ENCODE data around the gene BPGM. TPM values are rescaled to one million over a fixed set of nuclear protein-coding genes. Genes with fewer than 3 reads are reported as not detected.

BPGM gene
- total and polyA plus RNA-seq, 2 experiments from 2014 or later: 16.9 TPM

DNA sequence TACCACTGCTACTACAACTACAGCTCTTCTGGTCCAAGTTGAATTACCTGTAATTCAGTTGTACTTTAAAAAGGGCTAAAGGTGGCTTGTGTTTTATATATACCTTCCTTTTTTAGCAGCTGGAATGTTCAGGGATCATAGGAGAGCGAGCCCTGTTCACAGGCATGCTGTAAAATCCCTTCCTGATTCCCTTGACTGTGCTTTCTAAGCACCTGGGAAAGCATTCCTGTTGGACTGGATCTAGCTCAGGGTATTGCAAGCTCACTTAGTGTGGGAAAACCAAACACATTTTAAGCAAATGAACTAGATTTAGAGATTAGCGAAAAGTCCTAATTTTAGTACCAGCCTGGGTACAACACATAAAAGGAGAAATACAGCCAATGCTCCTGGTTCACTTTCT is 31.5 kb downstream of the BPGM start:
- Mint-ChIP-seq H3K4me3 (no peak overlapping the region), H3K4me1 (peaks cover 6% of the 10 kb centered on the region), H3K36me3 (ENCODE audit: low read depth) (peaks cover 12% of the 10 kb centered on the region; the same call in 2 of the 3 replicates), H3K27me3 (ENCODE audit: insufficient read depth, low read depth, poor library complexity) (no peaks in the 10 kb centered on the region), H3K27ac (no peak overlapping the region), H3K9me3 (peaks cover 13% of the 10 kb centered on the region; the same call in 2 of the 3 replicates)
- Histone ChIP-seq H3K9me2 (ENCODE audit: insufficient read depth) (no peaks in the 10 kb centered on the region), H3K27ac (ENCODE audit: low read depth) (no peak overlapping the region), H3K4me1 (ENCODE audit: insufficient read depth) (no peaks in the 10 kb centered on the region), H3F3A (replicated peaks; ENCODE audit: low read depth) (no peaks in the 10 kb centered on the region), H2AFZ (no peak overlapping the region), H3K36me3 (ENCODE audit: insufficient read depth) (no peaks in the 10 kb centered on the region), H3K27me3 (ENCODE audit: insufficient read depth) (no peaks in the 10 kb centered on the region), H3K4me2 (no peak overlapping the region), H3K4me3 (no peak overlapping the region), H3K79me2 (replicated peaks; ENCODE audit: insufficient read depth) (no peaks in the 10 kb centered on the region; the same call in 1 of the 2 replicates), H4K20me1 (replicated peaks; ENCODE audit: insufficient read depth) (no peaks in the 10 kb centered on the region; the same call in 1 of the 2 replicates)
- no peak for ATAC-seq
- TF ChIP-seq ZNF331 (CRISPR knock-in tag; IDR thresholded peaks at IDR 0.05; ENCODE audit: low read depth) (no peak), EZH2 (IDR thresholded peaks at IDR 0.05; ENCODE audit: low read depth, unreplicated experiment) (no peak), NANOG (IDR thresholded peaks at IDR 0.05; ENCODE audit: borderline replicate concordance) (no peak), POLR2AphosphoS5 (IDR thresholded peaks at IDR 0.05; ENCODE audit: low read depth) (no peak), JUNB (IDR thresholded peaks at IDR 0.05; ENCODE audit: unreplicated experiment) (no peak), EZH2phosphoT487 (IDR thresholded peaks at IDR 0.05; ENCODE audit: unreplicated experiment) (no peak), CREB1 (CRISPR knock-in tag; IDR thresholded peaks at IDR 0.05; ENCODE audit: low read depth) (no peak), STAT1 (IDR thresholded peaks at IDR 0.05; ENCODE audit: unreplicated experiment) (no peak), ZNF114 (CRISPR knock-in tag; IDR thresholded peaks at IDR 0.05) (no peak)
- TF ChIP-seq, protein P1, sequence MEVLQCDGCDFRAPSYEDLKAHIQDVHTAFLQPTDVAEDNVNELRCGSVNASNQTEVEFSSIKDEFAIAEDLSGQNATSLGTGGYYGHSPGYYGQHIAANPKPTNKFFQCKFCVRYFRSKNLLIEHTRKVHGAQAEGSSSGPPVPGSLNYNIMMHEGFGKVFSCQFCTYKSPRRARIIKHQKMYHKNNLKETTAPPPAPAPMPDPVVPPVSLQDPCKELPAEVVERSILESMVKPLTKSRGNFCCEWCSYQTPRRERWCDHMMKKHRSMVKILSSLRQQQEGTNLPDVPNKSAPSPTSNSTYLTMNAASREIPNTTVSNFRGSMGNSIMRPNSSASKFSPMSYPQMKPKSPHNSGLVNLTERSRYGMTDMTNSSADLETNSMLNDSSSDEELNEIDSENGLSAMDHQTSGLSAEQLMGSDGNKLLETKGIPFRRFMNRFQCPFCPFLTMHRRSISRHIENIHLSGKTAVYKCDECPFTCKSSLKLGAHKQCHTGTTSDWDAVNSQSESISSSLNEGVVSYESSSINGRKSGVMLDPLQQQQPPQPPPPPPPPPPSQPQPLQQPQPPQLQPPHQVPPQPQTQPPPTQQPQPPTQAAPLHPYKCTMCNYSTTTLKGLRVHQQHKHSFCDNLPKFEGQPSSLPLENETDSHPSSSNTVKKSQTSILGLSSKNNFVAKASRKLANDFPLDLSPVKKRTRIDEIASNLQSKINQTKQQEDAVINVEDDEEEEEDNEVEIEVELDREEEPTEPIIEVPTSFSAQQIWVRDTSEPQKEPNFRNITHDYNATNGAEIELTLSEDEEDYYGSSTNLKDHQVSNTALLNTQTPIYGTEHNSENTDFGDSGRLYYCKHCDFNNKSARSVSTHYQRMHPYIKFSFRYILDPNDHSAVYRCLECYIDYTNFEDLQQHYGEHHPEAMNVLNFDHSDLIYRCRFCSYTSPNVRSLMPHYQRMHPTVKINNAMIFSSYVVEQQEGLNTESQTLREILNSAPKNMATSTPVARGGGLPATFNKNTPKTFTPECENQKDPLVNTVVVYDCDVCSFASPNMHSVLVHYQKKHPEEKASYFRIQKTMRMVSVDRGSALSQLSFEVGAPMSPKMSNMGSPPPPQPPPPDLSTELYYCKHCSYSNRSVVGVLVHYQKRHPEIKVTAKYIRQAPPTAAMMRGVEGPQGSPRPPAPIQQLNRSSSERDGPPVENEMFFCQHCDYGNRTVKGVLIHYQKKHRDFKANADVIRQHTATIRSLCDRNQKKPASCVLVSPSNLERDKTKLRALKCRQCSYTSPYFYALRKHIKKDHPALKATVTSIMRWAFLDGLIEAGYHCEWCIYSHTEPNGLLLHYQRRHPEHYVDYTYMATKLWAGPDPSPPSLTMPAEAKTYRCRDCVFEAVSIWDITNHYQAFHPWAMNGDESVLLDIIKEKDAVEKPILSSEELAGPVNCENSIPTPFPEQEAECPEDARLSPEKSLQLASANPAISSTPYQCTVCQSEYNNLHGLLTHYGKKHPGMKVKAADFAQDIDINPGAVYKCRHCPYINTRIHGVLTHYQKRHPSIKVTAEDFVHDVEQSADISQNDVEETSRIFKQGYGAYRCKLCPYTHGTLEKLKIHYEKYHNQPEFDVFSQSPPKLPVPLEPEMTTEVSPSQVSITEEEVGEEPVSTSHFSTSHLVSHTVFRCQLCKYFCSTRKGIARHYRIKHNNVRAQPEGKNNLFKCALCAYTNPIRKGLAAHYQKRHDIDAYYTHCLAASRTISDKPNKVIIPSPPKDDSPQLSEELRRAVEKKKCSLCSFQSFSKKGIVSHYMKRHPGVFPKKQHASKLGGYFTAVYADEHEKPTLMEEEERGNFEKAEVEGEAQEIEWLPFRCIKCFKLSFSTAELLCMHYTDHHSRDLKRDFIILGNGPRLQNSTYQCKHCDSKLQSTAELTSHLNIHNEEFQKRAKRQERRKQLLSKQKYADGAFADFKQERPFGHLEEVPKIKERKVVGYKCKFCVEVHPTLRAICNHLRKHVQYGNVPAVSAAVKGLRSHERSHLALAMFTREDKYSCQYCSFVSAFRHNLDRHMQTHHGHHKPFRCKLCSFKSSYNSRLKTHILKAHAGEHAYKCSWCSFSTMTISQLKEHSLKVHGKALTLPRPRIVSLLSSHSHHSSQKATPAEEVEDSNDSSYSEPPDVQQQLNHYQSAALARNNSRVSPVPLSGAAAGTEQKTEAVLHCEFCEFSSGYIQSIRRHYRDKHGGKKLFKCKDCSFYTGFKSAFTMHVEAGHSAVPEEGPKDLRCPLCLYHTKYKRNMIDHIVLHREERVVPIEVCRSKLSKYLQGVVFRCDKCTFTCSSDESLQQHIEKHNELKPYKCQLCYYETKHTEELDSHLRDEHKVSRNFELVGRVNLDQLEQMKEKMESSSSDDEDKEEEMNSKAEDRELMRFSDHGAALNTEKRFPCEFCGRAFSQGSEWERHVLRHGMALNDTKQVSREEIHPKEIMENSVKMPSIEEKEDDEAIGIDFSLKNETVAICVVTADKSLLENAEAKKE (CRISPR knock-in tag; IDR thresholded peaks at IDR 0.05): no peak
- TF ChIP-seq, protein P2, sequence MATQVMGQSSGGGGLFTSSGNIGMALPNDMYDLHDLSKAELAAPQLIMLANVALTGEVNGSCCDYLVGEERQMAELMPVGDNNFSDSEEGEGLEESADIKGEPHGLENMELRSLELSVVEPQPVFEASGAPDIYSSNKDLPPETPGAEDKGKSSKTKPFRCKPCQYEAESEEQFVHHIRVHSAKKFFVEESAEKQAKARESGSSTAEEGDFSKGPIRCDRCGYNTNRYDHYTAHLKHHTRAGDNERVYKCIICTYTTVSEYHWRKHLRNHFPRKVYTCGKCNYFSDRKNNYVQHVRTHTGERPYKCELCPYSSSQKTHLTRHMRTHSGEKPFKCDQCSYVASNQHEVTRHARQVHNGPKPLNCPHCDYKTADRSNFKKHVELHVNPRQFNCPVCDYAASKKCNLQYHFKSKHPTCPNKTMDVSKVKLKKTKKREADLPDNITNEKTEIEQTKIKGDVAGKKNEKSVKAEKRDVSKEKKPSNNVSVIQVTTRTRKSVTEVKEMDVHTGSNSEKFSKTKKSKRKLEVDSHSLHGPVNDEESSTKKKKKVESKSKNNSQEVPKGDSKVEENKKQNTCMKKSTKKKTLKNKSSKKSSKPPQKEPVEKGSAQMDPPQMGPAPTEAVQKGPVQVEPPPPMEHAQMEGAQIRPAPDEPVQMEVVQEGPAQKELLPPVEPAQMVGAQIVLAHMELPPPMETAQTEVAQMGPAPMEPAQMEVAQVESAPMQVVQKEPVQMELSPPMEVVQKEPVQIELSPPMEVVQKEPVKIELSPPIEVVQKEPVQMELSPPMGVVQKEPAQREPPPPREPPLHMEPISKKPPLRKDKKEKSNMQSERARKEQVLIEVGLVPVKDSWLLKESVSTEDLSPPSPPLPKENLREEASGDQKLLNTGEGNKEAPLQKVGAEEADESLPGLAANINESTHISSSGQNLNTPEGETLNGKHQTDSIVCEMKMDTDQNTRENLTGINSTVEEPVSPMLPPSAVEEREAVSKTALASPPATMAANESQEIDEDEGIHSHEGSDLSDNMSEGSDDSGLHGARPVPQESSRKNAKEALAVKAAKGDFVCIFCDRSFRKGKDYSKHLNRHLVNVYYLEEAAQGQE (IDR thresholded peaks at IDR 0.05; ENCODE audit: unreplicated experiment): no peak
- TF ChIP-seq, protein P3, sequence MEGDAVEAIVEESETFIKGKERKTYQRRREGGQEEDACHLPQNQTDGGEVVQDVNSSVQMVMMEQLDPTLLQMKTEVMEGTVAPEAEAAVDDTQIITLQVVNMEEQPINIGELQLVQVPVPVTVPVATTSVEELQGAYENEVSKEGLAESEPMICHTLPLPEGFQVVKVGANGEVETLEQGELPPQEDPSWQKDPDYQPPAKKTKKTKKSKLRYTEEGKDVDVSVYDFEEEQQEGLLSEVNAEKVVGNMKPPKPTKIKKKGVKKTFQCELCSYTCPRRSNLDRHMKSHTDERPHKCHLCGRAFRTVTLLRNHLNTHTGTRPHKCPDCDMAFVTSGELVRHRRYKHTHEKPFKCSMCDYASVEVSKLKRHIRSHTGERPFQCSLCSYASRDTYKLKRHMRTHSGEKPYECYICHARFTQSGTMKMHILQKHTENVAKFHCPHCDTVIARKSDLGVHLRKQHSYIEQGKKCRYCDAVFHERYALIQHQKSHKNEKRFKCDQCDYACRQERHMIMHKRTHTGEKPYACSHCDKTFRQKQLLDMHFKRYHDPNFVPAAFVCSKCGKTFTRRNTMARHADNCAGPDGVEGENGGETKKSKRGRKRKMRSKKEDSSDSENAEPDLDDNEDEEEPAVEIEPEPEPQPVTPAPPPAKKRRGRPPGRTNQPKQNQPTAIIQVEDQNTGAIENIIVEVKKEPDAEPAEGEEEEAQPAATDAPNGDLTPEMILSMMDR (conservative IDR thresholded peaks at IDR 0.05; ENCODE audit: low read depth in 2 of 2): no peak
- TF ChIP-seq, protein P4, sequence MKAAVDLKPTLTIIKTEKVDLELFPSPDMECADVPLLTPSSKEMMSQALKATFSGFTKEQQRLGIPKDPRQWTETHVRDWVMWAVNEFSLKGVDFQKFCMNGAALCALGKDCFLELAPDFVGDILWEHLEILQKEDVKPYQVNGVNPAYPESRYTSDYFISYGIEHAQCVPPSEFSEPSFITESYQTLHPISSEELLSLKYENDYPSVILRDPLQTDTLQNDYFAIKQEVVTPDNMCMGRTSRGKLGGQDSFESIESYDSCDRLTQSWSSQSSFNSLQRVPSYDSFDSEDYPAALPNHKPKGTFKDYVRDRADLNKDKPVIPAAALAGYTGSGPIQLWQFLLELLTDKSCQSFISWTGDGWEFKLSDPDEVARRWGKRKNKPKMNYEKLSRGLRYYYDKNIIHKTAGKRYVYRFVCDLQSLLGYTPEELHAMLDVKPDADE (IDR thresholded peaks at IDR 0.05): no peak
- no peak for DNase-seq (ENCODE audit: low spot score)
